Mesothelial cell of epicardium (in vitro differentiated cells): ENCODE data around the gene GIMAP8. TPM values are rescaled to one million over a fixed set of nuclear protein-coding genes. Genes with fewer than 3 reads are reported as not detected.

Experiments used
- DNase-seq, 2 experiments: peaks; one replicate each; pipeline ENCODE4 v3.0.0; 2021; ENCODE audit warnings: low spot score in 2 of 2; ENCODE audit not compliant: unreplicated experiment in 2 of 2
- H3K27ac Mint-ChIP-seq: 2 replicates; pipeline ENCODE4 v1.8.0; 2021; ENCODE audit warnings: mixed read lengths
- H3K27me3 Mint-ChIP-seq: 2 replicates; pipeline ENCODE4 v1.8.0; 2021; ENCODE audit warnings: low read depth, mixed read lengths
- H3K36me3 Mint-ChIP-seq: 2 replicates; pipeline ENCODE4 v1.8.0; 2021; ENCODE audit warnings: mixed read lengths
- H3K4me1 Mint-ChIP-seq: 2 replicates; pipeline ENCODE4 v1.8.0; 2021; ENCODE audit warnings: mixed read lengths
- H3K4me3 Mint-ChIP-seq: 2 replicates; pipeline ENCODE4 v1.8.0; 2021; ENCODE audit warnings: mild to moderate bottlenecking, moderate library complexity, mixed read lengths
- H3K9me3 Mint-ChIP-seq: 2 replicates; pipeline ENCODE4 v1.8.0; 2021; ENCODE audit warnings: mixed read lengths
- total RNA-seq: library from RNA; stranded (reverse); gene quantifications from 3 replicates; pipeline ENCODE4 v1.2.1, GENCODE V29; 2021
- TF ChIP-seq, protein P1 (sequence below): fragments of 200-600 bp; sonication (generic); IDR thresholded peaks from one replicate; pipeline ENCODE4 v1.5.0; 2021; ENCODE audit warnings: antibody characterized with exemption; ENCODE audit not compliant: unreplicated experiment

The GIMAP8 gene
- total RNA-seq, 1 donor from 2014 or later = not detected

DNA sequence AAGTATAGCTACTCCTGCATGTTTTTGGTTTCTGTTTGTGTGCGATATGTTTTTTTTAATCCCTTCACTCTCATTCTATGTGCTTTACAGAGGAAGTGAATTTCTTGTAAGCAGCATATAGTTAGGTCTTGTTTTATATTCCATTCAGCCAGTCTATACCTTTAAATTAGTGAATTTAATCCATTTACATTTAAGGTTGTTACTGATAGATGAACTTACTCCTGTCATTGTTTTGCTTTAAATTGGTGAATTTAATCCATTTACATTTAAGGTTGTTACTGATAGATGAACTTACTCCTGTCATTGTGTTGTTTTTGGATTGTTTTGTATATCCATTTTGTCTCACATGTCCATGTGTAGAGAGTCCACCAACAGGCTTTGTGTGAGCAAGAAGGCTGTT, 11.1 kb downstream of the GIMAP8 start:
- Mint-ChIP-seq H3K36me3 (no peaks in the 10 kb centered on the region), H3K9me3 (peaks cover 32% of the 10 kb centered on the region), H3K27ac (no peak overlapping the region), H3K4me1 (no peaks in the 10 kb centered on the region), H3K4me3 (no peak overlapping the region), H3K27me3 (peaks cover 5% of the 10 kb centered on the region)
- DNase-seq = no peak
- TF ChIP-seq, protein P1, sequence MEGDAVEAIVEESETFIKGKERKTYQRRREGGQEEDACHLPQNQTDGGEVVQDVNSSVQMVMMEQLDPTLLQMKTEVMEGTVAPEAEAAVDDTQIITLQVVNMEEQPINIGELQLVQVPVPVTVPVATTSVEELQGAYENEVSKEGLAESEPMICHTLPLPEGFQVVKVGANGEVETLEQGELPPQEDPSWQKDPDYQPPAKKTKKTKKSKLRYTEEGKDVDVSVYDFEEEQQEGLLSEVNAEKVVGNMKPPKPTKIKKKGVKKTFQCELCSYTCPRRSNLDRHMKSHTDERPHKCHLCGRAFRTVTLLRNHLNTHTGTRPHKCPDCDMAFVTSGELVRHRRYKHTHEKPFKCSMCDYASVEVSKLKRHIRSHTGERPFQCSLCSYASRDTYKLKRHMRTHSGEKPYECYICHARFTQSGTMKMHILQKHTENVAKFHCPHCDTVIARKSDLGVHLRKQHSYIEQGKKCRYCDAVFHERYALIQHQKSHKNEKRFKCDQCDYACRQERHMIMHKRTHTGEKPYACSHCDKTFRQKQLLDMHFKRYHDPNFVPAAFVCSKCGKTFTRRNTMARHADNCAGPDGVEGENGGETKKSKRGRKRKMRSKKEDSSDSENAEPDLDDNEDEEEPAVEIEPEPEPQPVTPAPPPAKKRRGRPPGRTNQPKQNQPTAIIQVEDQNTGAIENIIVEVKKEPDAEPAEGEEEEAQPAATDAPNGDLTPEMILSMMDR = no peak

GRCh38 chr7:150462413-150462812, 12.0 kb downstream of the GIMAP8 start:
- TF ChIP-seq, protein P1 = no peak
- DNase-seq = no peak
- H3K27me3 Mint-ChIP-seq = peaks cover 11% of the 10 kb centered on the region
- H3K36me3 Mint-ChIP-seq = no peaks in the 10 kb centered on the region
- H3K4me3 Mint-ChIP-seq = no peak overlapping the region
- H3K27ac Mint-ChIP-seq = no peak overlapping the region
- H3K4me1 Mint-ChIP-seq = no peaks in the 10 kb centered on the region
- H3K9me3 Mint-ChIP-seq = peaks cover 31% of the 10 kb centered on the region

DNA sequence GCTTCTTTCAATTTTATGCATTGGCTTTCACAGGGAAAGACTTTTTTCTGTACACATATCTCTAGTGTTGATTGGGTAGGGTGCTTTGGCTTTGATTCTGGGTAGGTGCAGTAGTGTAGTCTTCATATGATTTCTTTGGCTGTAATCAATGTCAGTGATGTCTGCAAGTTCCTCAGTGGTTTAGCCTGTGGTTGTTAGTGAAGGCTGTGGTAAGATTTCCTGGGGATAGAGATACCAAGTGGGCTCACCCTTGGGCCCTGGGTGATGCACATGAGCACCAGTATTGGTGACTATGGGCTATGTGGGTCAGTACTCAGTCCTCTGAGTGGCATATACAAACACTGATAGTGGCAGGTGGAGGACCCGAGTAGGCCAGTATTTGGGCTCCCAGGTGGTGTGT, 13.0 kb downstream of the GIMAP8 start:
- TF ChIP-seq, protein P1 = no peak
- peaks cover 19% of the 10 kb centered on the region for H3K27me3 Mint-ChIP-seq
- DNase-seq = no peak
- no peak overlapping the region for H3K27ac Mint-ChIP-seq
- peaks cover 31% of the 10 kb centered on the region for H3K9me3 Mint-ChIP-seq
- no peak overlapping the region for H3K4me3 Mint-ChIP-seq
- H3K4me1 Mint-ChIP-seq = no peaks in the 10 kb centered on the region
- H3K36me3 Mint-ChIP-seq = no peaks in the 10 kb centered on the region

DNA sequence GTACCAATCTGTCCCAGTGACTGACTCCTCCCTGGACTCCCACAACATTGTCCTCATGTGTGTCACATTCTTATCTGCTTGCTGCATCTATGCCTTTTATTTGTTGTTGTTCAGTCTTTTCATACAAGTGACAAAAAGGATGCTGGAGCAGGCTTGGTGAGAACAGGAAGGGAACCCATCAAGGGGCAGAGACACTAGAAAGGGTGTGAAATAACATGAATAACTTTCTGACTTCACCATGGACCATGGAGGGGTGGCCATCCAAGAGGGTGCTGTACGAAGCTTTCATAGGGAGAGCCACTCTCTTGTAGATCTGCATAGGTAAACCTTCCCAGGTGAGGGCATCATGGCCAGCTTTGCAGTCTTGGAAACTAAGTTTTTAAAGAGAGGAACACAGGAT, 14.5 kb downstream of the GIMAP8 start:
- Mint-ChIP-seq H3K27ac (no peak overlapping the region), H3K27me3 (peaks cover 24% of the 10 kb centered on the region), H3K4me3 (no peak overlapping the region), H3K9me3 (peaks cover 30% of the 10 kb centered on the region), H3K4me1 (no peaks in the 10 kb centered on the region), H3K36me3 (no peaks in the 10 kb centered on the region)
- no peak for DNase-seq
- TF ChIP-seq, protein P1 = no peak

DNA sequence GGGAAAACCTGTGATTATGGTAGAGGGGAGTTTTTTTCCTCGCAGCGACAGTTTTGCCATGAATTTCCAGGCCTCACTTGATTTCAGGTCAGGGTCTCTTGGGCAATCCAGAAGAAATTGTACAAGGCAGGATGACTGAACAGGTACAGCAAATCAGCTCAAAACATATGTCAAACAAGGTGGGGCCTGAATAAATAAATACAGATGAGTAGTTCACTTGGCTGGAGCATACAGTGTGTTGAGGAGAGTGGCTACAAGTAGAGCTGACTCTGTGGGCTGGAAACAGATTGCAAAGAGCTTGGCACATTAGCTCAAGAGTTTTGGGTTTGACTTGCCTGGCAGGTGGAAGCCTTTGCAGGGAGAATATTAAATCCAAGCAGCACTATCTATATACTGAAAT, 15.0 kb downstream of the GIMAP8 start:
- H3K9me3 Mint-ChIP-seq = peaks cover 25% of the 10 kb centered on the region
- no peak overlapping the region for H3K27ac Mint-ChIP-seq
- H3K36me3 Mint-ChIP-seq = no peaks in the 10 kb centered on the region
- peaks cover 25% of the 10 kb centered on the region for H3K27me3 Mint-ChIP-seq
- no peaks in the 10 kb centered on the region for H3K4me1 Mint-ChIP-seq
- TF ChIP-seq, protein P1 = no peak
- DNase-seq = no peak
- no peak overlapping the region for H3K4me3 Mint-ChIP-seq

DNA sequence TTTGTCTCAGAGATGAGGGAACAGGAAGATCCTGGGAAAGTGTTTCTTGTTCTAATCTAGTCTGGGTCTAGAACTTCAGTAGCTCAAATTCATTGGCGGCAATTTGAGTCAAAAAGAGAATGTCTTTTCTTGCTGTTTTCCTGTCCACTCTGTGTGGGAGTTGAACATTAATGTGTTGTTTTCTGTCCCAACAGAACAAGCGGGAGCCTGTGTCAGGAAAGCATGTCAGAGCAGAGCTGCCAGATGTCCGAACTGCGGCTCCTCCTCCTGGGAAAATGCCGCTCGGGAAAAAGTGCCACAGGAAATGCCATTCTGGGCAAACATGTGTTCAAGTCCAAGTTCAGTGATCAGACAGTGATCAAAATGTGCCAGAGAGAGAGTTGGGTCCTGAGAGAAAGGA, 16.0 kb downstream of the GIMAP8 start:
- no peak overlapping the region for H3K27ac Mint-ChIP-seq
- peaks cover 19% of the 10 kb centered on the region for H3K9me3 Mint-ChIP-seq
- peaks cover 27% of the 10 kb centered on the region for H3K27me3 Mint-ChIP-seq
- no peak overlapping the region for H3K4me3 Mint-ChIP-seq
- H3K36me3 Mint-ChIP-seq = no peaks in the 10 kb centered on the region
- DNase-seq = no peak
- H3K4me1 Mint-ChIP-seq = no peaks in the 10 kb centered on the region
- TF ChIP-seq, protein P1 = no peak
